HepG2 (cell line): ENCODE results near the gene TLE1. TPM values are rescaled to one million over a fixed set of nuclear protein-coding genes. Genes with fewer than 3 reads are reported as not detected.

Experiments used
- AKAP8 ChIP-seq: sonication (generic); formaldehyde crosslinking; IDR thresholded peaks from 2 replicates; pipeline ENCODE4 v1.5.1; 2020; ENCODE audit warnings: mild to moderate bottlenecking, missing genetic modification reagents
- ARID5B ChIP-seq: IDR thresholded peaks from 2 replicates; pipeline ENCODE4 v1.4.0; 2020; ENCODE audit warnings: mild to moderate bottlenecking, missing genetic modification reagents
- ARNTL ChIP-seq: sonication (generic); formaldehyde crosslinking; IDR thresholded peaks from 2 replicates; pipeline ENCODE4 v1.4.0; 2020; ENCODE audit warnings: mild to moderate bottlenecking, missing genetic modification reagents
- CEBPB ChIP-seq: IDR thresholded peaks from 2 replicates; pipeline ENCODE4 v1.6.1; 2011; ENCODE audit warnings: low read depth, low read length, improper control_type of control experiment, borderline replicate concordance
- FOSL1 ChIP-seq: sonication (generic); formaldehyde crosslinking; IDR thresholded peaks from 2 replicates; pipeline ENCODE4 v1.9.0; 2021; ENCODE audit warnings: missing genetic modification reagents, borderline replicate concordance
- GZF1 ChIP-seq: sonication (generic); formaldehyde crosslinking; IDR thresholded peaks from 2 replicates; pipeline ENCODE4 v1.5.1; 2020; ENCODE audit warnings: mild to moderate bottlenecking, missing genetic modification reagents
- JDP2 ChIP-seq: sonication (generic); formaldehyde crosslinking; IDR thresholded peaks from 2 replicates; pipeline ENCODE4 v1.8.1; 2022; ENCODE audit warnings: missing genetic modification reagents, borderline replicate concordance
- KDM5A ChIP-seq: fragments of 200-600 bp; sonication (generic); IDR thresholded peaks from 2 replicates; pipeline ENCODE4 v1.7.0; 2018; ENCODE audit warnings: antibody characterized with exemption, mild to moderate bottlenecking, low read length, borderline replicate concordance
- KLF9 ChIP-seq: IDR thresholded peaks from 2 replicates; pipeline ENCODE4 v1.6.1; 2016; ENCODE audit warnings: low read depth
- MED1 ChIP-seq: sonication (generic); formaldehyde crosslinking; IDR thresholded peaks from 2 replicates; pipeline ENCODE4 v1.4.0; 2020; ENCODE audit warnings: missing genetic modification reagents
- MTA1 ChIP-seq: sonication (generic); formaldehyde crosslinking; IDR thresholded peaks from 2 replicates; pipeline ENCODE4 v1.4.0; 2020; ENCODE audit warnings: missing genetic modification reagents, mild to moderate bottlenecking, borderline replicate concordance
- NCOA2 ChIP-seq: sonication (generic); formaldehyde crosslinking; IDR thresholded peaks from 2 replicates; pipeline ENCODE4 v1.8.0; 2022; ENCODE audit warnings: inconsistent platforms
- RFX3 ChIP-seq: IDR thresholded peaks from 2 replicates; pipeline ENCODE4 v1.6.1; 2016; ENCODE audit warnings: missing biosample characterization, missing genetic modification reagents
- TEAD3 ChIP-seq: optimal IDR thresholded peaks from 2 replicates; pipeline ENCODE3; 2016; ENCODE audit warnings: borderline replicate concordance
- ZBTB49 ChIP-seq: sonication (generic); formaldehyde crosslinking; IDR thresholded peaks from 2 replicates; pipeline ENCODE4 v1.4.0; 2020; ENCODE audit warnings: missing genetic modification reagents, borderline replicate concordance
- ZMAT5 ChIP-seq: sonication (generic); formaldehyde crosslinking; IDR thresholded peaks from 2 replicates; pipeline ENCODE4 v1.5.0; 2020; ENCODE audit warnings: mild to moderate bottlenecking, low read depth, missing genetic modification reagents, borderline replicate concordance
- ZMYM3 ChIP-seq: sonication (generic); formaldehyde crosslinking; IDR thresholded peaks from 2 replicates; pipeline ENCODE4 v1.5.1; 2020; ENCODE audit warnings: mild to moderate bottlenecking, missing genetic modification reagents
- ZNF12 ChIP-seq: sonication (generic); formaldehyde crosslinking; IDR thresholded peaks from 2 replicates; pipeline ENCODE4 v1.5.0; 2020; ENCODE audit warnings: missing genetic modification reagents
- ZNF331 ChIP-seq: sonication (generic); formaldehyde crosslinking; IDR thresholded peaks from 2 replicates; pipeline ENCODE4 v1.4.0; 2020; ENCODE audit warnings: missing genetic modification reagents
- ZNF580 ChIP-seq: IDR thresholded peaks from 2 replicates; pipeline ENCODE4 v1.6.1; 2016; ENCODE audit warnings: low read depth, borderline replicate concordance
- ZNF710 ChIP-seq: sonication (generic); formaldehyde crosslinking; IDR thresholded peaks from 2 replicates; pipeline ENCODE4 v1.5.0; 2020; ENCODE audit warnings: mild to moderate bottlenecking, missing genetic modification reagents, borderline replicate concordance
- polyA plus RNA-seq, 8 experiments: library from polyadenylated mRNA; depleted of rRNA in 3 of 8; stranded (reverse) in 7 of 8; unstranded in 1 of 8; fragments of >200 nt; fragmentation: Illumina TruSeq in 4 of 8; extraction: Trizol in 4 of 8; gene quantifications; 2 replicates each; pipeline versions ENCODE4 v1.2.1 to v1.2.3, GENCODE V29; 2011 to 2016; ENCODE audit warnings: low read depth in 4 of 8, missing spikeins in 1 of 8, mixed read lengths in 1 of 8; ENCODE audit not compliant: insufficient read depth in 1 of 8
- total RNA-seq, 5 experiments: library from RNA; depleted of rRNA; stranded (reverse); fragments of >200 nt; fragmentation: Illumina TruSeq; extraction: Trizol; gene quantifications; 2 replicates each; pipeline ENCODE4 v1.2.3, GENCODE V29; 2016; ENCODE audit warnings: low read depth in 1 of 5

Gene TLE1
- total and polyA plus RNA-seq, 2 of the 13 experiments (the other 11 are each of a cell fraction or from before 2014, with no cell fraction given) = 35.9 to 109 TPM

GRCh38 chr9:81628897-81629296 is 60.5 kb downstream of the TLE1 start (continued):
- no peak for TF ChIP-seq ZNF580 (CRISPR knock-in tag)
- TF ChIP-seq ZNF710 (CRISPR knock-in tag) = no peak
- TF ChIP-seq NCOA2 (CRISPR knock-in tag) = peak; percentile 33; the same call in 1 of the 2 replicates
- TF ChIP-seq KDM5A = no peak
- no peak for TF ChIP-seq MTA1
- peak; percentile 67; the same call in 1 of the 2 replicates for TF ChIP-seq ZNF12 (CRISPR knock-in tag)
- TF ChIP-seq ARNTL (CRISPR knock-in tag) = no peak
- no peak for TF ChIP-seq ZNF331 (CRISPR knock-in tag)
- TF ChIP-seq AKAP8 (CRISPR knock-in tag) = no peak
- no peak for TF ChIP-seq ZBTB49 (CRISPR knock-in tag)
- TF ChIP-seq RFX3 (CRISPR knock-in tag) = no peak
- peak; percentile 44 for TF ChIP-seq TEAD3
- TF ChIP-seq KLF9 = no peak
- TF ChIP-seq ZMYM3 (CRISPR knock-in tag) = no peak
- no peak for TF ChIP-seq MED1 (CRISPR knock-in tag)
- TF ChIP-seq JDP2 (CRISPR knock-in tag) = no peak
- TF ChIP-seq CEBPB = no peak
- TF ChIP-seq ZMAT5 (CRISPR knock-in tag) = no peak
- peak; percentile 42; the same call in 1 of the 2 replicates for TF ChIP-seq ARID5B (CRISPR knock-in tag)
- TF ChIP-seq GZF1 = no peak
- TF ChIP-seq FOSL1 (CRISPR knock-in tag) = peak; percentile 46; the same call in 1 of the 2 replicates
